NCI-H345 treated with DMSO at 0.1 percent for 48 hours (cell line): Measurements from ENCODE around the gene C1QTNF2.

Experiments used
- DNase-seq: peaks from one replicate; lab custom pipeline; 2025; ENCODE audit not compliant: unreplicated experiment; lab: John Stamatoyannopoulos, UW

C1QTNF2 gene

DNA sequence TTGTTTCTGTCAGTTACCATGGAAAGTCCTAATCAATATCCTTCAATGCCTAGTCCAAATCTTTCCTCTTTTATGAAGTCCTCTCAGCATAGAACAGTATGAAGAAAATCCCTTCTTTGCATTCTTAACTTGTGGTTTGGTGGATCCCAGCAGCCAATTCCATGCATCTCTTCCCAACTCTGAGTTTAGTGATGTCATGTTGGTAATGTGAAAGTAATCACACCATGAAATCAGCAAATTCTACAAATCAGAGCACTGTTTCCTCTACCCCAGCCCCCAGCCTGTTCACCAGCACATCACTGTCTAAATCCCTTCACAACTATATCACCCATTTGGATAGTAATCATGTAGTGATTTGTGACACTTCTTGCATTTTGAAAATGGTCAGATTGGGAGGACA is 4.7 kb upstream of the C1QTNF2 start:
- DNase-seq: no peak

DNA sequence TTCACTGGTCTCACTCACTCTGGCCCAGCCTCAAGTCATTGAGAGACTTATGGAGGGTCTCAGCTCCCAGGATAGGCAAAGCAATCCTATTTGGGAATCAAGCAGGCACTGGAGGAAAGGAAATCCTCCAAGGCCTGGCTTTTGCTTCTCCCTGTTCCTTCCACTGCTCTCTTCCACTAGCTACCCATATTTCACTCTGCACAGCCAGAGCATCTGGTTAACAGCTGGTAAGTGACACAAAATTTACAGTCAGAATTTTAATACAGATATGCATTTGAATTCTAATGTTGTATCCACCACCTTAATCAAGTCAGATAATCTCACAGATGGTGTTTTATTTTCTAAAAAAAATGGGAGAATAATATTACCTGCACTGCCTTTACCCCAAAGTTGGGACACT is 868 bp upstream of the C1QTNF2 start:
- no peak for DNase-seq

DNA sequence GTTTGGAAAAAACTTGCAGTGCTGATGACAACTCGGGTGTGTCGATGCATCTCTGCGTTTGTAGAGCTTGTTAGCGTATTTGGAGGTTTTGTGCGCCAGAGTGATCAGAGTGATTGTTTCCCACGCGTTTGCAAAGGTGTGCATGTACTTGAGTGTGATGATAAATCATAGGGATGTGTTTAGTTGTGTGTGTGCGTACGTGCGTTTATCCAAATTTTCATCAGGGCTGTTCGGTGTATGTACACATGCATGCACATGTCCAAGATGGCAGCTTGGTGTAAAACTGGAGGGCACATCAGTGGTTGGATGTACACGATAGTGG is 248 bp upstream of the C1QTNF2 start:
- DNase-seq: no peak

DNA sequence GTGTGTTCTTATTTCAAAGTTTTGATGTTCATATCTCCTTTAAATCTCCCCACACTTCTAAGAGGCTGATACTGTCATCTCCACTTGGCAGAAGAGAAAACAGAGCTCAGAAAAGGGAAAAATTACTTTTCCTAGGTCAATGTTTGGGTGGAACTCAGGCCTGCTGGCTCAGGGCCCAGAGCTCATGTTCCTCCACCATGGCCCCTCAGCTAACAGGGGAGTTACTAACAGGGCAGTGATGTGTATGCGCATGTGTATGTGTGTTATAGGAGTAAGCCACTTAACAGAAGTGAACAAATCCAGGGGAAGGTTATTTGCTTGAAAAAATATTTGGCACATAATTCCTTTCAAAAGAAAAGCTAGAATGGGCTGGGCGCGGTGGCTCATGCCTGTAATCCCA is 2.5 kb downstream of the C1QTNF2 start:
- DNase-seq: no peak

DNA sequence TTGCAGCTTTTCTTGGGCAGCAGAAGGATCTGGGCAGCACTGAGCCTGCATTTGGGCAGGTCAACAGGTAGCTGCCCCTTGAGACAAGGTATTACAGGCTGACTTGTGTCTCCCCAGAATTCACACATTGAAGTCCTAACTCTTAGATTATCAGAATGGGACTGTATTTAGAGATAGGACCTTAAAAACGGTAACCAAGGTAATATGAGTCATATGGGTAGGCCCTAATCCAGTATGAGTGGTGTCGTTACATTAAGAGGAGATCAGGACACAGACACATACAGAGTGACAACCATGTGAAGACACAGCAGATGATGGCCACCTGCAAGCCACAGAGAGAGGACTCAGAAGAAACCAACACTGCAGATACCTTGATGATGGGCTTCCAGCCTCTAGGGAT is 3.2 kb downstream of the C1QTNF2 start:
- DNase-seq: no peak

DNA sequence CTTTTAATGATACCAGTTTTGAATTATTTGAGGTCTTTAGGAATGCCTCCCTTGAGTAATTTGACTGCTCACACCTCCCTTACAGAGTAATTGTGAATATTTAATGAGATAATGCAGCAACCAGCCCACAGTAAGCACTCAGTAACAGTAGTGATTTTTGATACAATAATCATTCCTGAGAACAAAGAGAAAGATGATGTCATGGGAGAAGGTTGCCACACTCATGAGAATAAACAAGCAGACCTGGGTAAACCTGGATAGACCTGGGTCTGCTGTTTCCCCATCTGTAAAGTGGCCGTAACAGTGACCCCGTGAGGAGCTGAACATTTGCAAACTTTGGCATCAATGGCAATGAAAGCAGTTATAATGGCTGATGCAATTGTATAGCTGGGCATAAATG is 4.2 kb downstream of the C1QTNF2 start:
- DNase-seq: no peak

DNA sequence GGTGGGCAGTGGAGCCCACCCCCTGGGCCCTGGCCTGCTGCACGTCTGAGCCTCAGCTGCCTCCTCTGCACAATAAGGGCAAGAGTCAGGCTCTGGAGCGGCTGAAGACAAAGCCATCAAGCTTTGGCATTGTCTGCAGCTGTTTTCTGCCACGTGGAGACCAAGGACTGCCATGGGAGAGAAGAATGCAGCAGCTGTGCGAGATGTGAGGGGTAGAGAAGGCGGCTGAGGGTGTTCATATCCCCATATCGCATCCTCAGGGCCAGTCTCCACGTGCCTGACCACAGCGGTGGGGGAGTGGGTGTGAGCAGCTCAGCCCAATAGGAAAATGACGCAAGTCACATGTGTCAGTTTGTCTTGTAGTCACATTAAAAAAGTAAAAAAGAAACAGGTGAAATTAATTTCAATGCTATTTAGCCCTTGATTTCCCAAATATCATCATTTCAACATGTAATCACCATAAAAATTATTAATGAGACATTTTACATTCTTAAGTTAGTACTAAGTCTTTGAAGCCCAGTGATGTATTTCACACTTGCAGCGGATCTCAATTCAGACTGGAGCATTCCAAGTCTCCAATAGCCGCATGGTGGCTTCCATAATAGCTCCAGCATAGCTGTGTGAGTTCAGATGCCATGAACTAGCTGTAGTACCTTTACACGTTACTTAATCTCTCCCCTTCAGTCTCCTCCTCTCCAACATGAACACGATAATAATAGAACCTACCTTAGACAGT is 6.6 kb downstream of the C1QTNF2 start:
- DNase-seq: no peak

DNA sequence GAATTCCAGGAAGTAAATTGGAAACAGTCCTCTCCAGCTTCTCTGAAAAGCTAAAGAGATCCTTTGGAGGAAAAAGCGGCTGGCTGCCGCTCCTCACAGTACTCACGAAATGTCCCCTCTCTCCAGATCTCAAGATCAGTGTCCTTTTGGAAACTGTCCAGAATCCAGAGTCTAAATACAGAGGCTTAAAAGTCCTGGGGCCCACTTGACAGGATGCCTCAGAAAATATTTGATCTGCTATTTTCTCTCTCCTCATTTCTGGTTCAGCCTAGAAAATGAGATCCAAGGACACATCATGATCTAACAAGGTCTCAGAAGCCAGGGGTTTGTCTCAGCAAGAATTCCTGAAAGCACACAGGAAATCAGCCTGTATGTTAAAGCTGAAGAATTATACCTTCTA is 7.2 kb downstream of the C1QTNF2 start:
- no peak for DNase-seq

DNA sequence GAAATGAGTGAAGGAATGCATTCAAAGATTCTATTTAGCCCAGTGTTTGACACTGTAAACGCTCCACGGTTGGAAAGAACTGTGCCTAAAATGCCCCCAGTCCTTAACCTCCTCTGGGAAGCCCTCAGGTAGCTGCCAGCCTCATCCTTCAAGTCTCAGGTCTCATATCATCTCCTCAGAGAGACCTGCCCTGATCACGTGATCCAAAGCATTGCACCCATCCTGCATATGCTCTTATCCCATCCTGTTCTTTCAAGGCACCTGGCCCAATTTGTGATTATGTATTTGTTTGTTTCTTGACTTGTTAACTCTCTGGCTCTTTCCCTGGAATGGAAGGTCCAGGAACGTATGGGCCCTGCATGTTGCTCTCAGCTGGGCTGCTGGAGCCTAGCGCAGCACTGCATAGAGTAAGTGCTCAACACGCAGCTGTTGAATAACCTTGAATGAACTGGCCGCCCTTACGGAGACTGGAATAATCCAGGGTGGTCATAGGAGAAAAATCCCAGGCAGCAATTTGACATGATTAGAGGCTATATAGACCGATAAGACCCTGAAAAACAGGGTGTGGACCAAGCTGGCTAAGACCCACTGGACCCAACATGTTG is 8.7 kb downstream of the C1QTNF2 start:
- no peak for DNase-seq

DNA sequence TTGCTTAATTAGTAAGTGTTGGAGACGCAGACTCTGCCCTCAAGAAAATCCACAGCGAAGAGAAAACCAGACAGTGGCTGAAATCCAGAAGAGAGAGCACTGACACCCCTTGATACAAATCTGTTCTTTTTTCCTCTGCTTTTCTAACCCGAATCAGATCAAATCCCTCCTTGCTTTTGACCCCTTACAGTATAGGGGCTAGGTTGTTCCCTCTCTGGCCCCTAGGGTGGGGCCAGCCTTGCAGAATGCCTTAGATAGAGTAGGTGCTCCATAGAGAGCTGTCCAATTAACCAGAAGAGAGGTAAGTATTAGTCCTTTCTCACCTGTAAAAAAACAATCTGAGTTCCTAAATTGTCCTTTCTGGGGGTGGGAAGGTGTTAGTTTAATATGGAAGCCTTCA is 10.1 kb downstream of the C1QTNF2 start:
- no peak for DNase-seq

DNA sequence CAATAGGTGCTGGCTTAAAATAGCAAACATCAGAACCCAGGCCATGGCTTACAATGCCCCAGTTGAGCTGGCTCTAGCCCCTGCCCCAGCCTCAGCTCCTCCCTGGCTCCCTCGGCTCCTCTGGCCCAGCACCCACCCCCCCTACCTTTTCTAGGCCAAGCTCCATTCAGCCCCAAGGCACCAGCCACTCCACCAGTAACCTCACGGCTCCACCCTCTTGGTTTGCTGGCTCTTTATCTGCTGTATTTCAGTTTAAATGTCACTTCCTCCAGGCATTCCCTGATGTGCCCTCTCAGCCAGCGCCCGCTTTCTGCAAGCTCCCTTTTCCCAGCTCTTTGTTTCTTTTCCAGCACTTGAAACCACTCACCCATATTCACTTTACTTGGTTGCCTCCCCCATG is 10.6 kb downstream of the C1QTNF2 start:
- DNase-seq: no peak

DNA sequence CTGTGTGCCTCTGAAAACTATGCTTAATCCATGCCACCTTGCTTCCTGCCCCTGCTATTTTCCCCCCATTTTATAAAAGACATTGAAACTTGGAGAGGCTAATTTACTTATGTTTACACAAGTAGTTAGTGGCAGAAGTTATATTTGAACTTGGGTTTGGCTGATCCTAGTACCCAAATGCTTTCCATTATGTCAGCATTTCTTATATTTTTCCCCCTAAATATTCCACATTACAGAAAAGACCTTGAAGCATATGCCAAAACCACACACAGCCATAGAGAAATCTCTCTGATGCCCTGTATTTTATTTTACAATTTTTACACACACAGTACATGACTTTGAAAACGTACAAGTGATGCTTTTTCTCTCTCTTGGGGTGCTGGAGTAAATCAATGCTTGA is 11.2 kb downstream of the C1QTNF2 start:
- no peak for DNase-seq

DNA sequence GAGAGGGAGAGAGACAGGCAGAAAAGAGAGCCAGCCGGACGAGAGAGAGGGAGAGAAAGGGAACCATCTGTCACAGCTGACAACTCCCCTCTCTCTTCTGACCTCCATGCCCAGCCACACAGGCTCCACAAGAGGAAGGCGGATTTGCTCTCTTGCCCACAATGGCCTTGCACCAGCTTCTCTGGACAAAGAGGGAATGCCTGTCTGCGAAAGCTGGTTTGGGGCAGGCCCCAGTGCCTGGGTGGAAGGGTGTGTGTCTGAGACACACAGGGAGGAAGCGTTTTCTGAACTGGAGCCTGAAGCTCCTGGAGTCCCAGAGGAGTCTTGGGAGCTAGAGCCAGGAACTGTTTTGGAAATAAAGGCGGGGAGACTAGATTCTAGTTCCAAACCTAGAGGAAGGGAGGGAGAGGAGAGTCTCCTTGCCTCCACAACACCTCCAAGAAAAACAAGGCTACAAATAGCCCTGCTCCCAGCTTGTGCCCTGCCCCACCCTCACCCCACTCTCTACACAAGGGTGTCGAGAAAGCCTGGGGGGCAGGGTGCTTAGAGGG is 12.5 kb downstream of the C1QTNF2 start:
- no peak for DNase-seq

DNA sequence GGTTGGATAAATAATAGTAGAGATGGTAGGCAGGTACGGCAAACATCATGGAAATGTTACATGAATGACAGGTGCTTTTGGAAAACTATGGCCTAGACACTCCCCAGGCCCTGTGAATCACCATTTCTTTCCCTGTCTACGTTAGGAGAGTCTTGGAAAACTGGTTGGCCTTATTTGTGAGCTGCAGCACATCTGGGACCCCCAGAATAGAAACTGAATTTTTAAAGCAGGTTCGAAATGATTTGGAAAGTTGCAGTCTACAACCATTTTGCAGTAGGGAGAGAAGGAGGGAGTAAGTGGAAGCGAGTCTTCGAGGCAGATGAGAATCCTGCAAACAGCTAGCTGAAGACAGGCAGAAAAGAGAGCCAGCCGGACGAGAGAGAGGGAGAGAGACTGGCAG is 13.0 kb downstream of the C1QTNF2 start:
- no peak for DNase-seq

DNA sequence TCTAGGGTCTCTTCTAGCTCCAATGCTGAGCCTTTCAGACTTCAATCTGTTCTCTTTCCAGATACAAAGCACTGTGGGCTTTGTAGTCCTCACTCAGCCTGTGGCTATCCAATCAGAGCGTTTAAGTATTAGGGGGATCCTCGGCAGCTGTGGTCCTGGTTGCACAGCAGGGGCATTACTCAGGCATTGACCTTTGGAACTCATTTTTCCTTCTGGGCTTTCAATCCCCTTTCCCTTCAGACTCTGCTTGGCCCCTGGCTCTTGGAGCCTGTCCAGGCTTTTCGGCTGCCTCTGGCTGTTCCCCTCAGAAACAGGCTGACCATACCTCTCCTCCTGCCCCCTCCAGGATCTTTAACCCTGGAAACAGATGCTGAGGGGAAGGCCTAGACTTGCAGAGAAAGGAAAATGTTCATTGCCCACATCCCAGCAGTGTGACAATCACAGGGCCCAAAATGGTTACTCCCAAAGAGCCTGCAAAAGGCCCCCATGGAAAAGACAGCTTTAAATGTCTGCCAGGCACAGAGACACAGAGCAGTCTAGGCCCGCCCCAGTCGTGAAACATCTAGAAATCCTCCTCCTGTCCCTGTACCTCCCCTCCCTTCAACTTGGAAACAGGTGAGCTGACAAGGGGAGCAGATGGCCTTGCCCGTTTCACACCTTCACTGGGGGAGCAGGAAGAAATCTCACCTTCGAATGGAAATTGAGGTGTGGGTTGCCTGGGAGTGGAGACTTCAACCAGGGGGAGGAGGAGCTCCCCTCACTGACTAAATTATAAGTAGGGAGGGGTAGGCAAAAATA is 13.7 kb downstream of the C1QTNF2 start:
- DNase-seq: no peak

DNA sequence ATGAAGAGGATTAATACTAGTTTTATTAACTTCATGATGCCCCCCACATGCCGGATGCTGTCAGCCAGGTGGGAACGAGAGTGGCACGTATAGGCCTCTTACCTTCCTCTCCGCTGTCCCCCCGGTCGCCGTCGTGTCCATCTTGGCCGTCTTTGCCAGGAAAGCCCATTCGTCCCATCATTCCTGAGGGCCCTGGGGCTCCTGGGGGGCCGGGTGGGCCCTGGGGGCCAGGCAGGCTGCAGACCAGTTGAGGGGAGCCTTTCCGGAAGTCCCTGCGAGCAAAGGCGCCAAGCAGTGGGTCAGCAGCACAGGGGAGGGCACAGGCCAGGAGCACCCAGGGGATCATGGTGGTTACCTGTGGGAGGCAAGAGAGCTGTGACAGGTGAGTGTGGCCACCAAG is 15.8 kb downstream of the C1QTNF2 start:
- DNase-seq: no peak

DNA sequence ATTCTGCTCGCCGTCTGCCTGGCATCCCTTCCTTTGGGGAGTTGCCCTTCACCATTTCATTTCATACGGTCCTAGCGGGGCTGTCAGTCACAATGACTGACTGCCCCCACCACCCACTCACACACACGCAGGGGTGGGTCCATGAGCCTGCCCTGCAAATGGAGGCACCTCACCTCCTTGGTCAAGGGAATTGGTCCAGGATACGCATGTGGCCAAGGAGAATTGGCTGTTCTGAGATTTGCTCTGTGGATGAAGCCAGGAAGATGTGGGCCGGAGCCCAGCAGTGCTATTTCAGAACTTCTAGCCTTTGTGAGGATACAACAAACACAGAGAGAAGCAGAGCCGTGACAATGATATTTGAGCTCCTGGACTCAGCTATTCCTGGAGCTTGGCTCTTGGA is 17.0 kb downstream of the C1QTNF2 start:
- no peak for DNase-seq

DNA sequence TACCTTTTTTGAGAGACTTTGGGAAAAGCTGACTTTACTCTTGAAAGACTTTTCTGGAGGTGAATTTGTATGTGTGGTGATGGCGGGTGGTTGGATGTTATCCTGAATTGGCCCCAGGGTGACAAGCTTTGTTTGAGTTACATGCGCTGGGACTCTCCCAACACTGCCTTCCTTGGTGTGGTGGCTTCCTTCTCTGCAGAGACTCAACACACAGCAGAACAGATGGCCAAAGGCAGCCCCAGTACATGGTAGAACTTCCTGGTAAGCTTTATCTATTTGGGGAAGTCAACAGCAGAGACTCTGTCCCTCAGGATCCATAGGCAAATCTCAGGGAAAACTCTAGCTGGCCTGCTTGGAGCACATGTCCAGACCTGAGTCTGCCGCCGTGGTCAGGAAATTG is 18.1 kb downstream of the C1QTNF2 start:
- DNase-seq: no peak

DNA sequence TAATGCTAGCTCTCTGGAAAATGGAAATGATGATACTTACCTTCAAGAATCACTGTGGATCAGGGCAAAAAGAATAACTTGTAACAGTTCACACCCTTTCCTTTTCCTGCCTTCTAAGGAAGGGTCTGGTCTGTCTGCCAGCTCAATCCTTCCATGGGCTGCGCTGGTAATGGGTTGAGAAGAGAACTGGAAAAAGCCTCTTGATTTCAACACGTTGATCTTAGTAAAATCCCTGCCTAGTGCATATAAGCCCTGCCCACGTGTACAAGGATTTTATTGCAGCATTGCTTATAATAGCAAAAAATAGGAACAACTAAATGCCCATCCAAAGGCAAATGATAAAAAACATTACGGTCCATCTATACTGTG is 20.5 kb downstream of the C1QTNF2 start:
- DNase-seq: no peak

DNA sequence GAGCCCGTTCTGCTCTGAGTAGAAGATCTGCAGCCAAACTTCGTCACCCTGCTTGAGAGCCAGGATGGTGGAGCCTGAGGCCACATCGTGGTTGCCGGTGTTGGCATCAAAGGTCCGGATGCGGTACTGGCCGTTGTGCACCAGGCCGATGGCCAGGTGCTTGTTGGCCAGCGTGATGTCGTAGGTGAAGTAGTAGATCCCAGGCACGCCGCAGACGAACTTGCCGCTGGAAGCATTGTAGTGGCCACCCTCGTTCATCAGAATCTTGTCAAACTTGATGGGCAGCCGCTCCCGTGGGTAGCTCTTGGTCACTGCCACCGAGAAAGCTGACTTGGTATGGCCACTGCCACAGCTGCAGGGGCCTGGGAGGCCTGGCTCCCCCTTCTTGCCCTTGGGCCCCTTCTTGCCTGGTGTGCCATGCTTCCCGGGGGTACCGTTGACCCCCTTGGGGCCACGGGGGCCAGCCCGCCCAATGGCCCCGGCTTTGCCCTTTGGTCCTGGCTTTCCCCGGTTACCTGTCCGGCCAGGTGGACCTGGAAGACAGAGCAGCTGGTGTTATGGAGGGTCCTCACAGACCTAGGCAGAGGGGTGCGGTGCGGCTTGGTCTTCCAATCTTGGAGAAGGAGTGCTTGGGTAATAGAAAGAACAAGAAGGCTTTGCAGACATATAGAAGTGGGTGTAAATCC is 21.0 kb downstream of the C1QTNF2 start:
- no peak for DNase-seq

DNA sequence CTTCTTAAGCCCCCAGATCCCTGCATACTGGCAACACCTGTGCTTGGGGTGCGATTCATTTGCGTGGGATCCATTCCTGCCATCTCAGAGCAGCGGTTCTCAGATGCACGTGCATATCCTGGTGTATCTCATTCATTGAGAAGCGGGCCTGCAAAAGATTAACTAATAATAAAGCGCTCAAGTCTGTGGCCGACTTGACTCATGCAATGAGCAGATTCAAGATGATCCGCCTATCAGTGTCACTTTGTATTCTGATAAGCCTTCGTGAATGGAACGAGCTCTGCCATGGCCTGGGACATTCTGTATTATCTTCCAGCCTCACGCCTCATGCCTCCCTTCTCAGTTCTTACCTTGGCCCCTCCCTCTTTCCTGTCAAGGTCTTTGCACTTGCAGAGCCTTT is 22.3 kb downstream of the C1QTNF2 start:
- DNase-seq: no peak

DNA sequence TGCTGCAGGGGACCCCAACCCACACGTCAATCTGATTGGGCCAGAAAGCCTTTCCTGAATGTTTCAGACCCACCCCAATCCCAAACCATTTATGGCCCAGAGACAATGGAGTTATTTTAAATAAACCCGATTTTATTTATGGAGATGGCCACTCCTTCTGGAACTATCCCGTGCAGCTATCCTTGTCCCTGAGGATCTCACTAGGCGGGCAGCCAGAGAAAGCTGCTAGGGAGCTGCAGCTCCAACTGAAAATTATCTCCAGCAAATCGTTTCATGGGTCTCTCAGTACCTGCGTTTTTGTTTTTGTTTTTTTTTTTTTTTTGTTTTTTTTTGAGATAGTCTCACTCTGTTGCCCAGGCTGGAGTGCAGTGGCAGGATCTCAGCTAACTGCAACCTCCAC is 23.0 kb downstream of the C1QTNF2 start:
- DNase-seq: no peak
